ENCODE results near the gene DMWD.

DMWD gene

GRCh38 chr19:45785781-45786532, 6.7 kb downstream of the DMWD start:
- no peak for DNase-seq

GRCh38 chr19:45785097-45785496, 7.5 kb downstream of the DMWD start:
- no peak for DNase-seq

- DNase-seq, result no peak
Observed at GRCh38 chr19:45784096-45784495, 8.5 kb downstream of the DMWD start.

GRCh38 chr19:45782820-45783785, 9.5 kb downstream of the DMWD start:
- DNase-seq, result no peak

- no peak for DNase-seq
Observed at GRCh38 chr19:45782162-45782691, 10.4 kb downstream of the DMWD start, which contains the start of gene DMPK. Gene DMPK, minus strand, starts transcription at chr19:45782490. Its CDS starts 138 bp downstream, at chr19:45782352.

GRCh38 chr19:45781214-45782161, 11.2 kb downstream of the DMWD start:
- peak; percentile 10 for DNase-seq

- no peak for DNase-seq
Observed at GRCh38 chr19:45780448-45781213, 12.0 kb downstream of the DMWD start.

- no peak for DNase-seq
Observed at GRCh38 chr19:45780146-45780447, 12.5 kb downstream of the DMWD start.

GRCh38 chr19:45779231-45780145, 13.2 kb downstream of the DMWD start:
- DNase-seq, result peak; percentile 66

GRCh38 chr19:45778010-45778661, 14.5 kb downstream of the DMWD start:
- DNase-seq, result no peak

GRCh38 chr19:45777395-45777961, 15.2 kb downstream of the DMWD start:
- DNase-seq, result no peak

- DNase-seq, result no peak
Observed at GRCh38 chr19:45774765-45775164, 17.9 kb downstream of the DMWD start.

- DNase-seq, result no peak
Observed at GRCh38 chr19:45773384-45773783, 19.3 kb downstream of the DMWD start.

- DNase-seq, result no peak
Observed at GRCh38 chr19:45772912-45773311, 19.7 kb downstream of the DMWD start.

GRCh38 chr19:45772130-45772840, 20.4 kb downstream of the DMWD start:
- no peak for DNase-seq

GRCh38 chr19:45771311-45771933, 21.2 kb downstream of the DMWD start:
- DNase-seq, result no peak

GRCh38 chr19:45770192-45771101, 22.2 kb downstream of the DMWD start:
- peak; percentile 97 for DNase-seq

All from NCI-H446 treated with DMSO at 0.1 percent for 48 hours (cell line).